HG03097 (cell line): ENCODE measurements around the gene PIK3CG.

Source experiments
- ATAC-seq: cut with Tn5 transposase; IDR thresholded peaks from one replicate; pipeline ENCODE4 v1.9.1; 2021; ENCODE audit not compliant: unreplicated experiment, low FRiP score

PIK3CG gene

GRCh38 chr7:106855540-106856132 lies 9.4 kb upstream of the PIK3CG start:
- no peak for ATAC-seq

- ATAC-seq: no peak
Measured at GRCh38 chr7:106858618-106859532, 6.2 kb upstream of the PIK3CG start.

- no peak for ATAC-seq
Measured at GRCh38 chr7:106862317-106863089, 2.6 kb upstream of the PIK3CG start.

DNA sequence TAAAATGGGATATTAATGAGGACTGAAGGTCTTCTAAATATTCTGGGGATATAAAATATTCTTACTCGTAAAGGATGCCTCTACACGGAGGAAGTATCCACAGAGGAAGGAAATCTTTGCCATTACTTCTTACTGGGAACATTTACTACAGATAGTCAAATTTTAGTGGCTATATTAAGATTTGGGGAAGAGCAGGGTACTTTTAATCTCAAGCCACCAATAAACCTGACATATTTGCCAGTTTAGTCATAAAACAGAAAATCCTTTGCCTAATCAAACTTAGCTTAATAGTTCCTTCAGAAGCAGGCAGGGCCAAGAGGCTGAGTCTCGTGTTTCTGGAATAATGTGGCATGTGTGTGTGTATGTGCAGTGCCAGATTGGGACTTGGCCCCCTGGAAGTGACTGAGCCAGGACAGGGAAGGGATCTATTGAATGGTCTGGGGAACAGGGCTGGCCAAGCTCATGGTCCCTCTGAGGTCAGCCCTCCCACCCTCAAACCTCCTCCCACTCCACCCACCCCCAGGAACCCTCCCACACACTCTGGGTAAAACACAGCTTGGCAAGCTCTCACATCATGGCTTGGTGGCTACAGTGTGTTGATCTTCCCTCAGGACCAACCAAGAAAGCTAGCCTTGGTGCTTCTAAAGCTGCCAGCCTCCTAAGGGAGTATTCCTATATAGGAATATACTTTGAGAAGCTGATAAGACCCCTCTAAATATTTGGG lies 1.6 kb upstream of the PIK3CG start:
- no peak for ATAC-seq

- ATAC-seq: no peak
Measured at GRCh38 chr7:106864298-106865081, 592 bp upstream of the PIK3CG start.

DNA sequence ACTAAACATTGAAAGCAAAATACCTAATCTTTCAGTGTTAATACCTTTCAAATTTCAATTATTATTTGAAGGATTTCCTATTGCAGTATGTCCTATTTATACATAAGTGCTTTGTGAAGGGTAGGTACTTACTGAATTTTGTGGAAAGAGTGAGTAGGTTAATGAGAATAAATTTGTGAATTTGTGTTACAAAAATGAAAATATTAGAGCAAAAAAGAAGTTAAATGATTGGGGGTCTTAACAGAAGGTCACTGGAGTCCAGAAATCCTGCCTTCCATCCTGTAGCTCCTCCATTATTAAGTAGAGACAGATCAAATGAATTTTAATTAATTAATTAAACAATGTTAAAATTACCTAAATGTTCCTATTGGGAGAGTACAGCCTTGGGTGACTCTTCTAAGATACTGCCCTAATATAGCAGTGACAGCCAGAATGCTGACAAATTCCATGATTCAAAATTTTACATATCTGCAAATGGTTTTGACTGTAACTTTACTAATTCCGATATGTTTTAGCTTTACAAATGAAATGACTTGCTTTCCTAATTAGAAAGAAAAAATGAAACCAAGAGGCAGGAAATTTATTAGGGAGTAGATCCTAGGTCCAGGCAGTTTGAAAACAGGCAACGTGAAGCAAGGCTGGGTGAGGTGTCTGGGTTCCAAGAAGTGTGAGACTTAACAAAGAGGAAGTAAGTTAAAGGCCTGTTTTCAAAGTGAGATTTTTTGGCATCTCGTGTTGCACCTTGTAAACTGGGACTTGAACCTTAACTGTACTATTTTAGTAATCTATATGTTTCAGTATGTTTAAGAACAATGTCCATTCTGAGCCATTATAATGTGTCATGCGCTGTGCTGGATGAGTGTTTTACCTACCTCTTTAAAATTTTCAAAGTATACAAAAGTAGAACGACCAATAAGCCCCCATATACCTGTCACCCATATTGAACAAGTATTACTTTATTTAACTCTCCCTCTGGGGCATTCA lies 1.5 kb downstream of the PIK3CG start:
- ATAC-seq: no peak

DNA sequence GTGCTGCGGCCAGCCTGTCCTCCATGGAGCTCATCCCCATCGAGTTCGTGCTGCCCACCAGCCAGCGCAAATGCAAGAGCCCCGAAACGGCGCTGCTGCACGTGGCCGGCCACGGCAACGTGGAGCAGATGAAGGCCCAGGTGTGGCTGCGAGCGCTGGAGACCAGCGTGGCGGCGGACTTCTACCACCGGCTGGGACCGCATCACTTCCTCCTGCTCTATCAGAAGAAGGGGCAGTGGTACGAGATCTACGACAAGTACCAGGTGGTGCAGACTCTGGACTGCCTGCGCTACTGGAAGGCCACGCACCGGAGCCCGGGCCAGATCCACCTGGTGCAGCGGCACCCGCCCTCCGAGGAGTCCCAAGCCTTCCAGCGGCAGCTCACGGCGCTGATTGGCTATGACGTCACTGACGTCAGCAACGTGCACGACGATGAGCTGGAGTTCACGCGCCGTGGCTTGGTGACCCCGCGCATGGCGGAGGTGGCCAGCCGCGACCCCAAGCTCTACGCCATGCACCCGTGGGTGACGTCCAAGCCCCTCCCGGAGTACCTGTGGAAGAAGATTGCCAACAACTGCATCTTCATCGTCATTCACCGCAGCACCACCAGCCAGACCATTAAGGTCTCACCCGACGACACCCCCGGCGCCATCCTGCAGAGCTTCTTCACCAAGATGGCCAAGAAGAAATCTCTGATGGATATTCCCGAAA lies 2.7 kb downstream of the PIK3CG start:
- no peak for ATAC-seq

GRCh38 chr7:106868364-106868763 lies 3.3 kb downstream of the PIK3CG start:
- ATAC-seq: no peak

- ATAC-seq: no peak
Measured at GRCh38 chr7:106869954-106870353, 4.9 kb downstream of the PIK3CG start.

GRCh38 chr7:106870528-106870927 lies 5.4 kb downstream of the PIK3CG start:
- no peak for ATAC-seq

- ATAC-seq: peak; percentile 86
Measured at GRCh38 chr7:106870983-106871410, 5.9 kb downstream of the PIK3CG start.

- ATAC-seq: no peak
Measured at GRCh38 chr7:106871793-106872571, 6.9 kb downstream of the PIK3CG start.

DNA sequence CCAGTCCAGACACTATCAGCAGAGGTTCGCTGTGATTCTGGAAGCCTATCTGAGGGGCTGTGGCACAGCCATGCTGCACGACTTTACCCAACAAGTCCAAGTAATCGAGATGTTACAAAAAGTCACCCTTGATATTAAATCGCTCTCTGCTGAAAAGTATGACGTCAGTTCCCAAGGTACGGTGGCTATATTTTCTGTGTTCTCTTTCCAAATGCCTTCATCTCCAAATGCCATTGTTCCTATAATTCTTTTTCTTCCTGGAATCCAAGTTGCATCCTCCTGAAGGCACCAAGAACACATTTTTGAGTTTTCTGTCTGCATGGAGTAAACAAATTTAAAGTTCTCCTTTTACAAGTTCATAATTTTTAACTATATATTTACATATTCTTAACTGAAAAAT lies 7.7 kb downstream of the PIK3CG start:
- ATAC-seq: no peak

DNA sequence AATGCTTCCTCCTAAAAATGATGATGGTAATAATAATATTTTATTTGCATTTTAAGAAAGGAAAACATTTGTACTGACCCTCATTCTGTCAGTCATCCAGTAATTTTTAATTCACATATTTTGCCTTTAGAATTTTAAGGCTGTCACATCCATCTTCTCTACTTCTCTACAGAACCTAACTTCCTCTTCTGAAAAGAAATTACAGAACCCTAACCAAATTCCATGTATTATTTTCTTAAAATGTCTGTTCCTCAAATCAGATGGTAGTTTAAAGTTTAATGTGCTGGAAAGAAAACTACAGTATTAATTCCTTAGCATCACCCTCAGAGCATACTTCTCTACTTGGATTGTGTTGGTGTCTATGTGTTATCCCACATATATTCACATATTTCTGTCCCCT lies 9.0 kb downstream of the PIK3CG start:
- no peak for ATAC-seq

- no peak for ATAC-seq
Measured at GRCh38 chr7:106875508-106875907, 10.4 kb downstream of the PIK3CG start.

GRCh38 chr7:106878748-106879439 lies 13.8 kb downstream of the PIK3CG start:
- ATAC-seq: no peak

- ATAC-seq: no peak
Measured at GRCh38 chr7:106881984-106882383, 16.9 kb downstream of the PIK3CG start.
